IMR-90 (cell line): ENCODE results near the gene PCSK6. TPM values are rescaled to one million over a fixed set of nuclear protein-coding genes. Genes with fewer than 3 reads are reported as not detected.

Source experiments
- ATAC-seq: fragments of 200-7000 bp; cut with Tn5 transposase; 2 replicates; pipeline ENCODE4 v1.9.1; 2020; ENCODE audit warnings: low read depth, mild to moderate bottlenecking, moderate library complexity
- BruUV-seq: library from RNA; stranded (reverse); fragments of 400-500 nt; replicated peaks from 2 replicates; lab custom pipeline; 2021; lab: Mats Ljungman, UMichigan
- CTCF ChIA-PET: fragments of 300-600 bp; formaldehyde crosslinking; extraction: SDS; loops from one replicate; lab custom pipeline; 2021; ENCODE audit warnings: antibody characterized with exemption; lab: Yijun Ruan, JAX
- POLR2A ChIA-PET: fragments of 300-600 bp; sonication (Branson Sonifier 250); formaldehyde crosslinking; loops from one replicate; lab custom pipeline; 2022; ENCODE audit warnings: antibody characterized with exemption; ENCODE audit not compliant: unreplicated experiment; lab: Charles Lee
- DNase-seq: peaks from one replicate; pipeline ENCODE4 v3.0.0; 2013
- H2AFZ ChIP-seq: replicated peaks from 2 replicates; pipeline ENCODE3; 2013; ENCODE audit warnings: low read length, mild to moderate bottlenecking; ENCODE audit not compliant: poor library complexity
- H2AK5ac ChIP-seq: 2 replicates; pipeline ENCODE4 v1.6.1; 2013; ENCODE audit warnings: low read depth, low read length, inconsistent platforms
- H2AK9ac ChIP-seq: replicated peaks from 2 replicates; pipeline ENCODE3; 2013; ENCODE audit warnings: mild to moderate bottlenecking, low read depth, low read length, moderate library complexity; ENCODE audit not compliant: poor library complexity
- H2BK120ac ChIP-seq: 2 replicates; pipeline ENCODE4 v1.6.1; 2013; ENCODE audit warnings: low read depth, low read length, inconsistent platforms
- H2BK15ac ChIP-seq: 3 replicates; pipeline ENCODE4 v1.6.1; 2013; ENCODE audit warnings: low read depth, low read length, inconsistent platforms
- H2BK20ac ChIP-seq: 2 replicates; pipeline ENCODE4 v1.6.1; 2013; ENCODE audit warnings: low read depth, mild to moderate bottlenecking, inconsistent platforms, low read length, moderate library complexity
- H2BK5ac ChIP-seq: 2 replicates; pipeline ENCODE4 v1.6.1; 2013; ENCODE audit warnings: mild to moderate bottlenecking, low read depth, low read length, inconsistent platforms; ENCODE audit not compliant: poor library complexity, severe bottlenecking
- H3K14ac ChIP-seq: replicated peaks from 2 replicates; pipeline ENCODE4 v1.6.1; 2013; ENCODE audit warnings: low read depth, low read length, inconsistent platforms
- H3K18ac ChIP-seq: 2 replicates; pipeline ENCODE4 v1.6.1; 2013; ENCODE audit warnings: low read depth, low read length, control low read depth
- H3K23ac ChIP-seq: 2 replicates; pipeline ENCODE4 v1.6.1; 2013; ENCODE audit warnings: low read depth, low read length, inconsistent platforms
- H3K27ac ChIP-seq: 2 replicates; pipeline ENCODE4 v1.5.1; 2013; ENCODE audit warnings: mild to moderate bottlenecking, control low read depth, low read length; ENCODE audit not compliant: insufficient read depth
- H3K27me3 ChIP-seq: 2 replicates; pipeline ENCODE4 v1.6.1; 2013; ENCODE audit warnings: low read length; ENCODE audit not compliant: control insufficient read depth, insufficient read depth
- H3K36me3 ChIP-seq: 2 replicates; pipeline ENCODE4 v1.6.1; 2013; ENCODE audit warnings: low read length, mixed read lengths; ENCODE audit not compliant: control insufficient read depth, insufficient read depth
- H3K4ac ChIP-seq: 2 replicates; pipeline ENCODE4 v1.6.1; 2013; ENCODE audit warnings: low read depth, low read length, inconsistent platforms
- H3K4me1 ChIP-seq: 2 replicates; pipeline ENCODE4 v1.6.1; 2013; ENCODE audit warnings: low read length, mixed read lengths; ENCODE audit not compliant: control insufficient read depth, insufficient read depth
- H3K4me2 ChIP-seq: 2 replicates; pipeline ENCODE4 v1.6.1; 2013; ENCODE audit warnings: low read depth, mild to moderate bottlenecking, control low read depth, low read length, moderate library complexity
- H3K4me3 ChIP-seq: 2 replicates; pipeline ENCODE4 v1.5.1; 2013; ENCODE audit warnings: low read depth, mild to moderate bottlenecking, control low read depth, low read length, moderate library complexity; ENCODE audit not compliant: insufficient read depth
- H3K56ac ChIP-seq: 2 replicates; pipeline ENCODE4 v1.6.1; 2013; ENCODE audit warnings: low read length, inconsistent platforms; ENCODE audit not compliant: insufficient read depth; ENCODE audit errors: extremely low read depth
- H3K79me1 ChIP-seq, 2 experiments: 2 replicates each; pipeline ENCODE4 v1.6.1; 2013; ENCODE audit warnings: low read length in 2 of 2, inconsistent platforms in 1 of 2, low read depth in 1 of 2
- H3K9ac ChIP-seq: 2 replicates; pipeline ENCODE4 v1.6.1; 2013; ENCODE audit warnings: low read depth, low read length, control low read depth
- H3K9me1 ChIP-seq: 2 replicates; pipeline ENCODE4 v1.6.1; 2013; ENCODE audit warnings: low read length, inconsistent platforms; ENCODE audit not compliant: insufficient read depth
- H3K9me3 ChIP-seq: 2 replicates; pipeline ENCODE4 v1.6.1; 2013; ENCODE audit warnings: low read length; ENCODE audit not compliant: control insufficient read depth, insufficient read depth
- H4K20me1 ChIP-seq: 2 replicates; pipeline ENCODE4 v1.6.1; 2013; ENCODE audit warnings: low read length, inconsistent platforms; ENCODE audit not compliant: insufficient read depth
- H4K5ac ChIP-seq: 2 replicates; pipeline ENCODE4 v1.6.1; 2013; ENCODE audit warnings: mild to moderate bottlenecking, low read depth, low read length, control low read depth
- H4K8ac ChIP-seq, 2 experiments: 2 replicates each; pipeline ENCODE4 v1.6.1; 2013; ENCODE audit warnings: low read depth in 2 of 2, low read length in 2 of 2, control low read depth in 1 of 2, inconsistent platforms in 1 of 2
- H4K91ac ChIP-seq: 2 replicates; pipeline ENCODE4 v1.6.1; 2013; ENCODE audit warnings: low read depth, low read length, inconsistent platforms; ENCODE audit not compliant: insufficient read depth
- MXI1 ChIP-seq: IDR thresholded peaks from 2 replicates; pipeline ENCODE4 v1.6.1; 2012; ENCODE audit warnings: low read depth, mild to moderate bottlenecking, low read length, moderate library complexity, borderline replicate concordance
- WGBS, 2 experiments: methylation state at CpG; one replicate each; pipeline versions ENCODE4 v1.1.5 to v1.1.7; 2013; ENCODE audit warnings: missing lambda C conversion rate in 2 of 2; ENCODE audit not compliant: insufficient read length in 1 of 2; ENCODE audit errors: extremely low coverage in 2 of 2; 5-methylcytosine and 5-hydroxymethylcytosine counted together
- dilution Hi-C: fragments of 300-500 bp; cut with HindIII; formaldehyde crosslinking; loops from one replicate; pipeline ENCODE4 v1.14.3; 2018; ENCODE audit warnings: low sequenced_read_pairs; ENCODE audit not compliant: unreplicated experiment
- in situ Hi-C: fragments of 300-500 bp; cut with MboI; formaldehyde crosslinking; loops from 3 replicates; pipeline ENCODE4 v1.14.3; 2019; ENCODE audit warnings: low sequenced_read_pairs, inconsistent platforms, mixed read lengths
- intact Hi-C: fragments of 100-400 bp; cut with micrococcal nuclease; formaldehyde crosslinking; loops from 2 replicates; pipeline ENCODE4 v1.10.0; 2022
- polyA plus RNA-seq, 3 experiments: library from polyadenylated mRNA; depleted of rRNA; stranded (reverse); fragments of >200 nt; gene quantifications; 2 replicates each; pipeline ENCODE4 v1.2.3, GENCODE V29; 2012; ENCODE audit warnings: low replicate concordance in 1 of 3
- total RNA-seq: library from RNA; depleted of rRNA; stranded (reverse); fragments of >200 nt; gene quantifications from 2 replicates; pipeline ENCODE4 v1.2.3, GENCODE V29; 2012

PCSK6 gene
- total and polyA plus RNA-seq, 2 of the 4 experiments (the other 2 are of a cell fraction), result not detected

DNA sequence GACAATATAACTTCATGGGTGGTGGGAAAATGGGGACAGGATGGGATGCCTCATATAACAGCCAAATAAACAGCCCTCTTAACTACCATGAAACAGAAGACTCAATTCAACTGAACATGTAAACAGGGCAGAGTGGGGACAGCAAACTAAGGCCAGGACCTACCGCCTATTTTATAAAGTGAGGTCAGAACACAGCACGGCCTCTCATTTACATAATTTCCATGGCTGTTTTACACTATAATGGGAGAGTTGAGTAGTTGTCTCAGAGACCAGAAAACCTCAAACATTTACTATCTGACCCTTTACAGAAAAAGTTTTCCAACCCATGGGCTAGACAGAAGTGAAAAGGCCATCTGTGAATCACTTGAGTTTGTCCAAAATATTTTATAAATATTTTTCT is 137.8 kb downstream of the PCSK6 start:
- H3K4me1 ChIP-seq, result no peaks in the 10 kb centered on the region
- no peak overlapping the region for H4K5ac ChIP-seq
- H3K4me3 ChIP-seq, result no peak overlapping the region
- H3K79me1 ChIP-seq, result no peaks in the 10 kb centered on the region
- no peak overlapping the region for H3K14ac ChIP-seq
- DNase-seq (no peak), ATAC-seq (no peak)
- CTCF ChIA-PET, result no interaction called here
- H2AK5ac ChIP-seq, result no peak overlapping the region
- TF ChIP-seq MXI1, result no peak
- H3K4ac ChIP-seq, result no peak overlapping the region
- no peak overlapping the region for H3K27ac ChIP-seq
- H2BK20ac ChIP-seq, result no peak overlapping the region
- H2BK15ac ChIP-seq, result no peak overlapping the region
- intact Hi-C loops (no loop called here), dilution Hi-C loops (no loop called here), in situ Hi-C loops (no loop called here)
- no CpG with 5 or more reads among the region's 2 CpGs for WGBS, 2 experiments
- peaks cover 29% of the 10 kb centered on the region for H3K27me3 ChIP-seq
- no peak overlapping the region for H3K23ac ChIP-seq
- no peaks in the 10 kb centered on the region for H3K36me3 ChIP-seq
- no peak overlapping the region for H2AFZ ChIP-seq
- H2BK120ac ChIP-seq, result no peak overlapping the region
- POLR2A ChIA-PET, result no interaction called here
- H4K8ac ChIP-seq, result no peak overlapping the region
- no peak overlapping the region for H3K4me2 ChIP-seq
- H2BK5ac ChIP-seq, result no peak overlapping the region
- no peaks in the 10 kb centered on the region for H4K20me1 ChIP-seq
- H3K9me3 ChIP-seq, result no peaks in the 10 kb centered on the region
- H4K91ac ChIP-seq, result no peak overlapping the region
- no peak overlapping the region for H3K9ac ChIP-seq
- H3K9me1 ChIP-seq, result no peaks in the 10 kb centered on the region
- no peak overlapping the region for H2AK9ac ChIP-seq
- H3K56ac ChIP-seq, result no peak overlapping the region
- BruUV-seq, result no TSS peak
- H3K18ac ChIP-seq, result no peak overlapping the region
